AG09319 (cell line): ENCODE results near the gene AGXT2.
"Not testable (repeated sequence)": the region's sequence is repeated elsewhere in the genome, so short reads cannot be mapped to it uniquely, and the experiment has no call there.

Source experiments
- DNase-seq: peaks from one replicate; pipeline ENCODE4 v3.0.0-alpha.2; 2010; ENCODE audit warnings: low read depth; ENCODE audit errors: extremely low read depth
- TF ChIP-seq, protein P1 (sequence below): IDR thresholded peaks from 2 replicates; pipeline ENCODE4 v1.5.1; 2011; ENCODE audit warnings: low read depth, mild to moderate bottlenecking, inconsistent platforms, low read length, moderate library complexity

The AGXT2 gene

DNA sequence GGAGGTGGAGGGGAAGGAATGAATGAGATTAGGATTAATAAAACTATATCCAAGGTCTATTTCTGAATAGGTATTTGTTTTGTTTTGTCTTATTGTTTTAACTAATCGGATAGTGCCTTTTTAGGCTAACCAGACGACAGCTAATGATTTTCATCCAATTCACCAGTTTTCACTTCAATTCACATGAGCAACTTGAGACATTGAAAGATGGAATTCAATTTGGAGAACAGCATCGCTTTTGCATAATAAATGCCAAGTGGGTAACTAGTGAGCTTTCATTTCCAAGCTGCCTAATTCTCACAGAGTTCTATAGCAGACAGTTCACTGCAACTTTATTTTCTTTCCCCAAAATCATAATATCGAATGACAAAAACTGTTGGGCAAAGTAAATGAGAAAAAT is 5.0 kb downstream of the AGXT2 start:
- DNase-seq = no peak
- TF ChIP-seq, protein P1, sequence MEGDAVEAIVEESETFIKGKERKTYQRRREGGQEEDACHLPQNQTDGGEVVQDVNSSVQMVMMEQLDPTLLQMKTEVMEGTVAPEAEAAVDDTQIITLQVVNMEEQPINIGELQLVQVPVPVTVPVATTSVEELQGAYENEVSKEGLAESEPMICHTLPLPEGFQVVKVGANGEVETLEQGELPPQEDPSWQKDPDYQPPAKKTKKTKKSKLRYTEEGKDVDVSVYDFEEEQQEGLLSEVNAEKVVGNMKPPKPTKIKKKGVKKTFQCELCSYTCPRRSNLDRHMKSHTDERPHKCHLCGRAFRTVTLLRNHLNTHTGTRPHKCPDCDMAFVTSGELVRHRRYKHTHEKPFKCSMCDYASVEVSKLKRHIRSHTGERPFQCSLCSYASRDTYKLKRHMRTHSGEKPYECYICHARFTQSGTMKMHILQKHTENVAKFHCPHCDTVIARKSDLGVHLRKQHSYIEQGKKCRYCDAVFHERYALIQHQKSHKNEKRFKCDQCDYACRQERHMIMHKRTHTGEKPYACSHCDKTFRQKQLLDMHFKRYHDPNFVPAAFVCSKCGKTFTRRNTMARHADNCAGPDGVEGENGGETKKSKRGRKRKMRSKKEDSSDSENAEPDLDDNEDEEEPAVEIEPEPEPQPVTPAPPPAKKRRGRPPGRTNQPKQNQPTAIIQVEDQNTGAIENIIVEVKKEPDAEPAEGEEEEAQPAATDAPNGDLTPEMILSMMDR = no peak

DNA sequence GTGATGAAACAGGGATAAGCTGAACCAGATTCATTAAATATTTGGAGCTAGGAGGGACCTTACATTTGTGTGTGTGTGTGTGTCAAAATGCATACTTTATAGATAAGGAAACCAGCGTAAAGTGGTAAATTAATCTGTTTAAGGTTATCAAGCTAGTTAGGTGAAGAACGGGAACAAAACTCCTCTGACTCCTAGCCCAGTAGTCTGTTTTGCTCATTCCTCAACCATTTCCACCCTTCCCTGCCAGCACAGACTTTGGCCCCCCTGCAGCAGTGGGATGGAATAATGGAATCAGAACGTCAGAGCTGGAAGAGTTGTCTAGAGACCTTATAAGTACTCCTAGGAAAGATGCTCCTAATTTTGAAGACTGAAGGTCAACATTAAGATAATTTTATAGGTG is 6.5 kb downstream of the AGXT2 start:
- TF ChIP-seq, protein P1 = no peak
- no peak for DNase-seq

DNA sequence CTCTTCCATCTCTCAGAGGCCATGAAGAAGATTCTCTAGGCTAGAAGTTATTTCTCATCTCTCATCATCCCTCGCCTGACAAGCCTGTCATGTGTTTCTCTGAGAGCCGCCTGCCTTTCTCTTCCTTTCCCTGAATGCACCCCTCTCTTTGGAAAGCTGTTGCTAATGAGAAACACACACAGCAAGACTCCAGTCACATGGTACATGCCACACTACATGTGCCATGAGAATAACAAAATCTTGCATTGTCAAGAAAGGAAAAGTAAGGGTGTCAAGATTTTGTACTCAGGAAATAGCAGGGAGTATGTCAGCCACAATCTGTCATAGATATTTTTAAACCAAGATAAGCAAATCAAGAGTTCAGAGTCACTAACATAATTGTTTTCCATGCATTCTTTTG is 8.9 kb downstream of the AGXT2 start:
- DNase-seq = no peak
- TF ChIP-seq, protein P1 = no peak

DNA sequence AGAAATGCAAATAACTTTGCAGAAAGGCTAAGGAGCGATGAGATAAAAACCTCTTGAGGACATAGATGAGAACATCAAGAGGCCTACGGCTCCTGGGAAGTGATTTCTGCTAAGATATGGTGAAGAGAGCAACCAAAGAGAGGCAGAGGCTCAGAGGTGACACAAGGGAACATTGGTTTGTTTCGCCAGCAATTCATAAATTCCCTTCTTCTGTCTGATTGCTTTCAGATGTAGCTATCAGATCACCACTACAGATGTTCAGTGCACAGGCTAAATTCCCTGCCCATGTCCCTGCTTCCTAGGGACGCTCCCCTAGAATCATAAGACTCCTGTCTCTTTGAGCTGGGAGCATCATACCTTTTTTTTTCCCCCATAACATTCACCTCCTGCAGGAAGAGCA is 11.2 kb downstream of the AGXT2 start:
- TF ChIP-seq, protein P1 = no peak
- no peak for DNase-seq

DNA sequence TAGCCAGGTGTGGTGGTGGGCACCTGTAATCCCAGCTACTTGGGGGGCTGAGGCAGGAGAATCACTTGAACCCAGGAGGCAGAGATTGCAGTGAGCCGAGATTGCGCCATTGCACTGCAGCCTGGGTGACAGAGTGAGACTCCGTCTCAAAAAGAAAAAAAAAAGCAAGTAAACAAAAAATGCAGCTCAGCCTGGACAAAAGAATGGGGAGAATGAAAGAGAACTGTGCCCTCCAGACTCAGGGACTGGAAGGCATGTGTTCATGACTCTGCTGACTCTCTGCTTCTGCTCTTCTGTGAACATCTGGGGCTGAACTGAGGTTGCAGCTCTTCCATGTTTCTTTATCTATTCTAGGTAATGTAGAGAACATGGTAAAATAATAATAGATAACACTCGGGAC is 11.8 kb downstream of the AGXT2 start:
- not testable (repeated sequence) for DNase-seq

DNA sequence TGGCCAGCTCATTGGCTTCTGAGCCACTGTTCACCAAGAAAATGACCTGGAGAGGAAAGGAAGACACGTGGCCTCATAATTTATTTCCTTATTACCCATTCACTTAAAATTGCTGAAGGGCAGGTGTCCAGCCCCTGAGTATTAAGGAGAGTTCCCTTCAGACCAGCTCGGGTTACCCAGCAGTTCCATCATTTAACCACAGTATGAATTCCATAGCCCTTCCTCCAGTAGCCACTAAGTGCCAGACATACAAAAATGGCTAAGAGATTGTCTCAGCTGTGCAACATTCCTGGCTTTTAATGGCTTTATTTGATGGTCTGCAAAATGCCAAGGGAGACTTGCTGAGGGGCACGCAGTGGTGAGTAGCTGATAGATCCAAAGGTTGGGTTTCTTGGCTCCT is 12.5 kb downstream of the AGXT2 start:
- no peak for DNase-seq
- TF ChIP-seq, protein P1 = no peak

DNA sequence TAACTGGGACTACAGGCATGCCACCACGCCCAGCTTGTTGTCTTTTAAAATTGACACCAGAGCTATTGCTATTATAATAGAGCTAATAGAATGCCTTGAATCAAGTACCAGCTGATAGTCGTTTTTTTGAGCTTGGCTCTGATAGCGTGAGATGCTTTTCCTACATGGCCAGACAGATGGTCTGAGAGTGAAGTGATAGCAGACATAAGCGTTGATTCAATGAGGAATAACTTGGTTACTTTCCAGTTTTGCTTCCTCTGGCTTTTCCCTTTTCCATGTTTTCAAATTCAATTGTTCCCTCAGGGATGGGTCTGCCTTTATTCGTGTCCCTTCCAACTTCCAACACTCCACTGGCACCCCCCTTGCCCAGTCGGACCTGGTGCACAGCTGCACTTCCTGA is 15.4 kb downstream of the AGXT2 start:
- DNase-seq = no peak
- TF ChIP-seq, protein P1 = no peak

DNA sequence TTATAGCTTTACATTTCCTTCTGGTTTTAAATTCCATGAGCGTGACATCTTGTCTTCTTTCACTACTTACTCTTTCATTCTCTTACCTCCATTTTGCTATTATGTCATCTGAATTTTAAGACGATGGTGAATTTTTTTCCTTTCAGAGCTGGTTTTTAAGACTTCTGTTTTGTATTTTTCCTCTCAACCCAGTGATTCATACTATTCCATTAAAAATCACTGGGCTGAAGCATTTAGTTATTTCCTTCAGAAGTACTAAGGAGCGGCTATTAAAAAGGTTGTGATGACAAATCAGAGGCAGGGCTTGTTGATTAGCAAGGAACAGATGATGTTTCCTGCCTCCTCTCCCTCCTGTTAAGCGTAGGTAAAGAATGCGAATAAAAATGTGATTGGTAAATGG is 16.5 kb downstream of the AGXT2 start:
- no peak for DNase-seq
- TF ChIP-seq, protein P1 = no peak
